Measurements from ENCODE around the gene AHNAK2.

GRCh38 chr14:104968541-104969401, 9.4 kb downstream of the AHNAK2 start:
- TF ChIP-seq CTCF (IDR thresholded peaks at IDR 0.05) = no peak
- no peak for TF ChIP-seq POLR2A (IDR thresholded peaks at IDR 0.05)
